Omental fat pad (tissue), 4 donors: ENCODE results near the gene CRAT. TPM values are rescaled to one million over a fixed set of nuclear protein-coding genes. Genes with fewer than 3 reads are reported as not detected.

Source experiments
- ATAC-seq: fragments of 150-250 bp; one replicate; pipeline ENCODE4 v1.9.1; 2016; ENCODE audit warnings: mild to moderate bottlenecking, moderate library complexity; ENCODE audit not compliant: low FRiP score
- DNase-seq: peaks from one replicate; pipeline ENCODE4 v3.0.0-alpha.2; 2019; ENCODE audit warnings: low spot score
- total RNA-seq, 4 donors: library from RNA; depleted of rRNA; stranded (reverse); fragments of >200 nt; gene quantifications; one replicate each; pipeline ENCODE4 v1.1.0, GENCODE V29; 2016
- TF ChIP-seq, protein P1 (sequence below), 3 donors: fragments of 450-650 bp; IDR thresholded peaks; one replicate each; pipeline ENCODE4 v1.5.1; 2016 to 2017; ENCODE audit warnings: antibody characterized with exemption in 3 of 3, mild to moderate bottlenecking in 3 of 3, moderate library complexity in 2 of 3

The CRAT gene
- total RNA-seq, 4 donors from 2014 or later: 47.3 to 107 (median 59.5) TPM

DNA sequence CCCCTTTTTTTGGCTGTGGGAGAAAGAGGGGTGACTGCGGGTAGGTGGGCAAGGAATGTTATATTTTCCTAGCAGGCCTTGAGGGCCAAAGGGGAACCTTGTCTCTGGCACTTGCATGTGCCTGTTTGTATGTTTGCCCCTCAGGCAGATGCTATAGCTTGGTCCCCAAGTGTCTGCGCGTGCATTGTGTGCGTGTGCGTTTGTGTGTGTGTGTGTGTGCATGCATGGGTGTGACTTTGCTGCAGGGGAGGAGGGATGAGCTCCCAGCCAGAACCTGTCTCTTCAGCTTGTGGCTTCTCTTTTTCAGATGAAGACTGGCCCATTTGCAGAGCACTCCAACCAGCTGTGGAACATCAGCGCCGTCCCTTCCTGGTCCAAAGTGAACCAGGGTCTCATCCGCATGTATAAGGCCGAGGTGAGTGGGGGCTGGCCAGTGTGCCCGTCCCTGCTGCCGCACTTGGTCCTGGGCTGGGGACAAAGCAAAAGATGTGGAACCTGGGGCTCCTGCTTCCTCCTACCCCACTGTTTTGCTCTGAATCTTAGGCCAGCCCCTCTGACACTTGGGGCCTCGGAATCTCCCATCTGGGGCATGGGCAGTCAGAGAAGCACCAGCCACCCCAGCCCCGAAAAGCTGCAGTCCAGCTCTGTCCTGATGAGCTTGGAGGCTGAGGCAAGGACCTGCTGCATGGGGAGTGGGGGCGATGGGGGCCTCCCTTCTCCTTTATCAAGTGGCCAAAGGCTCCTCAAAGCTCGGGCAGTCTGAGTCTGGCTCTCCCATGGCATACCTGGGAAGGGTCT, 31.7 kb upstream of the CRAT start:
- DNase-seq: no peak
- ATAC-seq: no peak
- TF ChIP-seq, protein P1, sequence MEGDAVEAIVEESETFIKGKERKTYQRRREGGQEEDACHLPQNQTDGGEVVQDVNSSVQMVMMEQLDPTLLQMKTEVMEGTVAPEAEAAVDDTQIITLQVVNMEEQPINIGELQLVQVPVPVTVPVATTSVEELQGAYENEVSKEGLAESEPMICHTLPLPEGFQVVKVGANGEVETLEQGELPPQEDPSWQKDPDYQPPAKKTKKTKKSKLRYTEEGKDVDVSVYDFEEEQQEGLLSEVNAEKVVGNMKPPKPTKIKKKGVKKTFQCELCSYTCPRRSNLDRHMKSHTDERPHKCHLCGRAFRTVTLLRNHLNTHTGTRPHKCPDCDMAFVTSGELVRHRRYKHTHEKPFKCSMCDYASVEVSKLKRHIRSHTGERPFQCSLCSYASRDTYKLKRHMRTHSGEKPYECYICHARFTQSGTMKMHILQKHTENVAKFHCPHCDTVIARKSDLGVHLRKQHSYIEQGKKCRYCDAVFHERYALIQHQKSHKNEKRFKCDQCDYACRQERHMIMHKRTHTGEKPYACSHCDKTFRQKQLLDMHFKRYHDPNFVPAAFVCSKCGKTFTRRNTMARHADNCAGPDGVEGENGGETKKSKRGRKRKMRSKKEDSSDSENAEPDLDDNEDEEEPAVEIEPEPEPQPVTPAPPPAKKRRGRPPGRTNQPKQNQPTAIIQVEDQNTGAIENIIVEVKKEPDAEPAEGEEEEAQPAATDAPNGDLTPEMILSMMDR (IDR thresholded peaks at IDR 0.05): no peak

DNA sequence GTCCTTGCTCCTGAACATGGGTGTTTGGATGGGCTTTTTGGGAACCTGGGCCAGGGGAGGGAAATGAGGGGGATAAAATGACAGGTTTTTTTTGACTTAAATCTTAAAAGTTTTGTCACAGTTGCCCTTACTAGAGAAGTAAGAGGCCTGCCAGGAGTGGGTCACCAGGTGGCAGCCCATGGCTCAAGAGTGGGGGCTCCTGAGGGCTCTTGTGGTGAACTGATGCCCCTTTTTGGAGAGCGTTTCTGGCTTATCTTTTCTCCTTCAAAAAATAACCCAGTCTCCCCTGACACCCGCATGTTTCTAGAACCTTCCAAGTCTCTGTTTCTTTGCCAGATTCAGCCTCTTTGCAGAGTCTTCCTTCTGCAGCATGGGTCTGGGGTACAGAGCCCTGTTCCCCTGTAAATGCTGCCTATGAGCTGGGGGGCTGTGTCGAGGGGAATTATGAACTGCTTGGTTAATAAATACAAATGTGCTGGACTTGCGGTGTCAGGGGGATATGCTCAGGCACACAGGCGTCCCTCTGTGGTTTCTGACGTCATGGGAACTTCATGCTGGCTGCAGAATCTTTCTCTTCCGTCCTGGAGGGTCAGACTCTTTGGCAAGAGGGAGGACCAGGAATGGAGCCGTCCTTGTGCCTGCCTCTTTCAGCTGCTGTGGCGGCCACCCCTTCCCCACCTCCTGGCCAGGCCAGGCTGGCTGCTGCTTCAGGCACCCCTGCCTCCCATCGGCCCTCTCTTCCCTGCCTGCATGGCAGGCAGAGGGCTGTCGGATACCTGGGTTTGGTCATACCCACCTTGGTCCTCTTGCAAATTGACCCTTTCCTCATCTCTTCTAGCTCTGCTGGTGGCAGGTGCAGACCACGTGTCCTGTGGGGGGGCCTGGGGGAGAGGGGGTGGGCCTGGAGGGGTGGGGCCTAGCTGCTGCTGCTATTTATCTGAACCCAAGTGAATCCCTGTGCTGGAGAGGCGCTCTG, 30.8 kb upstream of the CRAT start:
- ATAC-seq (no peak), DNase-seq (no peak)
- TF ChIP-seq, protein P1 (IDR thresholded peaks at IDR 0.05): no peak

DNA sequence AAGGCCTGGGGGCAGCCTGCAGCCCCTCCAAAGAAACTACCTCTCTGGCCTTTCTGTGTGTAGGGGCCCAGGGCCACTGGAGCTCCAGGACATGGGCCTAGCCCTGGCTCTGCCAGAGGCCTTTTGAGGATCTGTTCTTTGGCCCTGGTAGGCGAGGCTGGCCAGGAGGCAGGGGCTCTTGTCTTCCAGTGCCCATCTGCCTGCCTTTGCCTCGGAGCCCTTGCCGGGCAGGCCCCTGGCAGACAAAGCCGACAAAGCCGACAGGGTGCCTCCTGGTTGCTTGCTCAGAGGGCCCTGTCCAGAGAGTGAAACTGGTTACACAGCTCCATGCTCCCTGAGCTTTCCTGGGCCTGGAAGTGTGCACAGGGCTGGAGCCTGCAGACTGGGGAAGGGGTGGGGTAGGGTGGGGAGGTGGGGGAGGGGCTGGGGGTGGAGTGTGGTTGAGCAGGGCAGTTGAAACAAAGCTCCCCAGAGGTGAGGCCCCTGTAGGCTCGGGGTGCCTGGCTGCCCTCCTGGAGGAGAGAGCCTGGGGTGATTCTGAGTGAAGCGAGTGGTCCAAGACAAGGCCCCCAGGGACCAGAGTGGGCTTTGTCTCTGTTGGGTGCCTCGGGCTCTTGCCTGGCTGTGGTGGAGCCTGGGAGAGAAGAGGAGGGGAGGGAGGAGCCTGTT, 29.9 kb upstream of the CRAT start:
- DNase-seq (no peak), ATAC-seq (no peak)
- TF ChIP-seq, protein P1 (IDR thresholded peaks at IDR 0.05): no peak

- peak; percentile 70 for DNase-seq
- ATAC-seq: peak; percentile 84
- TF ChIP-seq, protein P1 (IDR thresholded peaks at IDR 0.05): no peak
Observed at GRCh38 chr9:129139993-129140396, 29.4 kb upstream of the CRAT start.

- ATAC-seq (peak; percentile 34), DNase-seq (peak; percentile 51)
- TF ChIP-seq, protein P1 (IDR thresholded peaks at IDR 0.05): peak in 2 of 3 donors; percentile 64 to 96
Observed at GRCh38 chr9:129139233-129139992, 28.8 kb upstream of the CRAT start.
